Measurements from ENCODE around the gene C2CD4A.

The C2CD4A gene

DNA sequence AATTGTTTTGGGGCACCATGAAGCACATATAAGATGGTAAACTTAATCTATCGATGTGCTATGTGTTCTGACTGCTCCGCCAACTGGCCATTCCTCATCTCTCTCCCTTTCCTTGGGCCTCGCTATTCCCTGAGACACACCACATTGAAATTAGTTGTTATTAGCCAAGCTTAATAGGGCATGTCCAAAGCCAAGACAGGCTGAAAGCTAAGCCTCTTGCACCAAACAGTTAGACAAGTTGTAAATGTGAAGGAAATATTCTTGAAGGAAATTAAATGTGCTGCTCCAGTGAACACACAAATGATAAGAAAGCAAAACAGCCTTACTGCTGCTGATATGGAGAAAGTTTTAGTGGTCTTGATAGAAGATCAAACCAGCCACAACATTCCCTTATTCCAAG lies 39.3 kb downstream of the C2CD4A start:
- no peak for ATAC-seq
- TF ChIP-seq BACH2 (CRISPR knock-in tag; IDR thresholded peaks at IDR 0.05; ENCODE audit: borderline replicate concordance) = no peak
- no peak for TF ChIP-seq RARB (CRISPR knock-in tag; IDR thresholded peaks at IDR 0.05)
- no peak for TF ChIP-seq TCF4 (CRISPR knock-in tag; IDR thresholded peaks at IDR 0.05; ENCODE audit: borderline replicate concordance)
- TF ChIP-seq, protein P1, sequence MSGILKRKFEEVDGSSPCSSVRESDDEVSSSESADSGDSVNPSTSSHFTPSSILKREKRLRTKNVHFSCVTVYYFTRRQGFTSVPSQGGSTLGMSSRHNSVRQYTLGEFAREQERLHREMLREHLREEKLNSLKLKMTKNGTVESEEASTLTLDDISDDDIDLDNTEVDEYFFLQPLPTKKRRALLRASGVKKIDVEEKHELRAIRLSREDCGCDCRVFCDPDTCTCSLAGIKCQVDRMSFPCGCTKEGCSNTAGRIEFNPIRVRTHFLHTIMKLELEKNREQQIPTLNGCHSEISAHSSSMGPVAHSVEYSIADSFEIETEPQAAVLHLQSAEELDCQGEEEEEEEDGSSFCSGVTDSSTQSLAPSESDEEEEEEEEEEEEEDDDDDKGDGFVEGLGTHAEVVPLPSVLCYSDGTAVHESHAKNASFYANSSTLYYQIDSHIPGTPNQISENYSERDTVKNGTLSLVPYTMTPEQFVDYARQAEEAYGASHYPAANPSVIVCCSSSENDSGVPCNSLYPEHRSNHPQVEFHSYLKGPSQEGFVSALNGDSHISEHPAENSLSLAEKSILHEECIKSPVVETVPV (CRISPR knock-in tag; IDR thresholded peaks at IDR 0.05) = no peak
- TF ChIP-seq SNAI2 (CRISPR knock-in tag; IDR thresholded peaks at IDR 0.05) = no peak
- no peak for TF ChIP-seq ESRRG (CRISPR knock-in tag; IDR thresholded peaks at IDR 0.05)
- no peak for TF ChIP-seq ZFP30 (CRISPR knock-in tag; IDR thresholded peaks at IDR 0.05)
- TF ChIP-seq PPARA (CRISPR knock-in tag; IDR thresholded peaks at IDR 0.05; ENCODE audit: borderline replicate concordance) = no peak
- TF ChIP-seq GLIS3 (CRISPR knock-in tag; IDR thresholded peaks at IDR 0.05) = no peak

DNA sequence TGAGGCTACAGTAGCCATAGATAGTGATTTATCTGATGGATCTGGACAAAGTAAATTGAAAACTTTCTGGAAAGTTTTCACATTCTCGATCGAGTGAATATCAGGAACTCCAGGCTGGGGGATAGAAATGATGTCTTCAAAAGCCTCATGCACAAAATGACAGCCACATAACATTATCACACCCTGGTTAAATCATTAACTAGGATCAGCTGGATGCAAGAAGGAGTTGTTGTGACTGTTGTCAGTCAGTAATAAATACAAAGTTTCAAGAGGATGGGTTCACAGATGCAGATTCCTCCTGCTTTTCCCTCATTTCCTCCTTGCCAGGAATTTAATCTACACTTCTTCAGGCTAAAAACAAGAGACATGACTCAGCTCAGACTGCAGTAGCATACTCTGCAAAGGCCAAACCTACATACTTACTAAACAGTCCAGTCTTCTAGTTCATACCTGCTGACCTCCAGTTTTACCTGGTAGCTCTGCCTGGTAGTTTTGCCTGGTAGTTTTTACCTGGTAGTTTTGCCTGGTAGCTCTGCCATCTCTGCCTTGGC lies 40.9 kb downstream of the C2CD4A start:
- no peak for TF ChIP-seq TCF4 (CRISPR knock-in tag; IDR thresholded peaks at IDR 0.05; ENCODE audit: borderline replicate concordance)
- TF ChIP-seq BACH2 (CRISPR knock-in tag; IDR thresholded peaks at IDR 0.05; ENCODE audit: borderline replicate concordance) = no peak
- no peak for TF ChIP-seq ZNF70 (CRISPR knock-in tag; IDR thresholded peaks at IDR 0.05)
- TF ChIP-seq ESRRG (CRISPR knock-in tag; IDR thresholded peaks at IDR 0.05) = no peak
- no peak for TF ChIP-seq OSR1 (CRISPR knock-in tag; IDR thresholded peaks at IDR 0.05)
- no peak for TF ChIP-seq ZNF8 (CRISPR knock-in tag; IDR thresholded peaks at IDR 0.05)
- no peak for TF ChIP-seq GLIS3 (CRISPR knock-in tag; IDR thresholded peaks at IDR 0.05)
- no peak for TF ChIP-seq ZFP30 (CRISPR knock-in tag; IDR thresholded peaks at IDR 0.05)
- TF ChIP-seq, protein P2, sequence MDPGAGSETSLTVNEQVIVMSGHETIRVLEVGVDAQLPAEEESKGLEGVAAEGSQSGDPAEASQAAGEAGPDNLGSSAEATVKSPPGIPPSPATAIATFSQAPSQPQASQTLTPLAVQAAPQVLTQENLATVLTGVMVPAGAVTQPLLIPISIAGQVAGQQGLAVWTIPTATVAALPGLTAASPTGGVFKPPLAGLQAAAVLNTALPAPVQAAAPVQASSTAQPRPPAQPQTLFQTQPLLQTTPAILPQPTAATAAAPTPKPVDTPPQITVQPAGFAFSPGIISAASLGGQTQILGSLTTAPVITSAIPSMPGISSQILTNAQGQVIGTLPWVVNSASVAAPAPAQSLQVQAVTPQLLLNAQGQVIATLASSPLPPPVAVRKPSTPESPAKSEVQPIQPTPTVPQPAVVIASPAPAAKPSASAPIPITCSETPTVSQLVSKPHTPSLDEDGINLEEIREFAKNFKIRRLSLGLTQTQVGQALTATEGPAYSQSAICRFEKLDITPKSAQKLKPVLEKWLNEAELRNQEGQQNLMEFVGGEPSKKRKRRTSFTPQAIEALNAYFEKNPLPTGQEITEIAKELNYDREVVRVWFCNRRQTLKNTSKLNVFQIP (CRISPR knock-in tag; IDR thresholded peaks at IDR 0.05; ENCODE audit: borderline replicate concordance, low read depth) = no peak
- no peak for TF ChIP-seq CSDC2 (CRISPR knock-in tag; IDR thresholded peaks at IDR 0.05)
- TF ChIP-seq, protein P3, sequence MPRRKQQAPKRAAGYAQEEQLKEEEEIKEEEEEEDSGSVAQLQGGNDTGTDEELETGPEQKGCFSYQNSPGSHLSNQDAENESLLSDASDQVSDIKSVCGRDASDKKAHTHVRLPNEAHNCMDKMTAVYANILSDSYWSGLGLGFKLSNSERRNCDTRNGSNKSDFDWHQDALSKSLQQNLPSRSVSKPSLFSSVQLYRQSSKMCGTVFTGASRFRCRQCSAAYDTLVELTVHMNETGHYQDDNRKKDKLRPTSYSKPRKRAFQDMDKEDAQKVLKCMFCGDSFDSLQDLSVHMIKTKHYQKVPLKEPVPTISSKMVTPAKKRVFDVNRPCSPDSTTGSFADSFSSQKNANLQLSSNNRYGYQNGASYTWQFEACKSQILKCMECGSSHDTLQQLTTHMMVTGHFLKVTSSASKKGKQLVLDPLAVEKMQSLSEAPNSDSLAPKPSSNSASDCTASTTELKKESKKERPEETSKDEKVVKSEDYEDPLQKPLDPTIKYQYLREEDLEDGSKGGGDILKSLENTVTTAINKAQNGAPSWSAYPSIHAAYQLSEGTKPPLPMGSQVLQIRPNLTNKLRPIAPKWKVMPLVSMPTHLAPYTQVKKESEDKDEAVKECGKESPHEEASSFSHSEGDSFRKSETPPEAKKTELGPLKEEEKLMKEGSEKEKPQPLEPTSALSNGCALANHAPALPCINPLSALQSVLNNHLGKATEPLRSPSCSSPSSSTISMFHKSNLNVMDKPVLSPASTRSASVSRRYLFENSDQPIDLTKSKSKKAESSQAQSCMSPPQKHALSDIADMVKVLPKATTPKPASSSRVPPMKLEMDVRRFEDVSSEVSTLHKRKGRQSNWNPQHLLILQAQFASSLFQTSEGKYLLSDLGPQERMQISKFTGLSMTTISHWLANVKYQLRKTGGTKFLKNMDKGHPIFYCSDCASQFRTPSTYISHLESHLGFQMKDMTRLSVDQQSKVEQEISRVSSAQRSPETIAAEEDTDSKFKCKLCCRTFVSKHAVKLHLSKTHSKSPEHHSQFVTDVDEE (CRISPR knock-in tag; IDR thresholded peaks at IDR 0.05) = no peak
- TF ChIP-seq, protein P4, sequence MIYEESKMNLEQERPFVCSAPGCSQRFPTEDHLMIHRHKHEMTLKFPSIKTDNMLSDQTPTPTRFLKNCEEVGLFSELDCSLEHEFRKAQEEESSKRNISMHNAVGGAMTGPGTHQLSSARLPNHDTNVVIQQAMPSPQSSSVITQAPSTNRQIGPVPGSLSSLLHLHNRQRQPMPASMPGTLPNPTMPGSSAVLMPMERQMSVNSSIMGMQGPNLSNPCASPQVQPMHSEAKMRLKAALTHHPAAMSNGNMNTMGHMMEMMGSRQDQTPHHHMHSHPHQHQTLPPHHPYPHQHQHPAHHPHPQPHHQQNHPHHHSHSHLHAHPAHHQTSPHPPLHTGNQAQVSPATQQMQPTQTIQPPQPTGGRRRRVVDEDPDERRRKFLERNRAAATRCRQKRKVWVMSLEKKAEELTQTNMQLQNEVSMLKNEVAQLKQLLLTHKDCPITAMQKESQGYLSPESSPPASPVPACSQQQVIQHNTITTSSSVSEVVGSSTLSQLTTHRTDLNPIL (CRISPR knock-in tag; IDR thresholded peaks at IDR 0.05; ENCODE audit: low read depth) = no peak
- TF ChIP-seq, protein P1 (CRISPR knock-in tag; IDR thresholded peaks at IDR 0.05) = no peak
- TF ChIP-seq ARNTL (CRISPR knock-in tag; IDR thresholded peaks at IDR 0.05; ENCODE audit: borderline replicate concordance, low read depth) = no peak
- no peak for TF ChIP-seq ZNF565 (CRISPR knock-in tag; conservative IDR thresholded peaks at IDR 0.05; ENCODE audit: low read depth)
- no peak for TF ChIP-seq ZC3H10 (CRISPR knock-in tag; IDR thresholded peaks at IDR 0.05)
- peak; percentile 45; the same call in 1 of the 3 replicates for ATAC-seq

DNA sequence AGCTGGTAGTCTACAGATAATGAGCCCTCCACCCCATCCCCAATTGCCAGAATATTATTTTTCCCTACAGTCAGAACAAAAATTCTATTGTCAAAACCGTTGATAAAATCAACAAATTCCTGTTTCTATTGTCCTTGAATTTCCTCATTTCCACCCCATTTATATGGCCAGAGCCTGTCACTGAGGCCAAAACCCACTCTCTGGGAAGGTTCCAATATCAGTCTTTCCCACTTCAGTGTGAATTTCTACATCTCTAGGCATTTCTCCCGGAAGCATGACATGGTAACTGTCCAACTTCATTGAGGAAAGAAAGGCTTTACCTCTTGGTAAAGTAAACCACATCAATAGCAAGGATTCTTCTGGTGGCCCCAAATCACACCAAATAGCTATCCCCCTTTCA lies 41.6 kb downstream of the C2CD4A start:
- ATAC-seq = no peak
- TF ChIP-seq TCF4 (CRISPR knock-in tag; IDR thresholded peaks at IDR 0.05; ENCODE audit: borderline replicate concordance) (no peak), PPARA (CRISPR knock-in tag; IDR thresholded peaks at IDR 0.05; ENCODE audit: borderline replicate concordance) (no peak), ARNTL (CRISPR knock-in tag; IDR thresholded peaks at IDR 0.05; ENCODE audit: borderline replicate concordance, low read depth) (no peak)
- TF ChIP-seq, protein P3 (CRISPR knock-in tag; IDR thresholded peaks at IDR 0.05) = no peak
